T follicular helper cell (primary cell): ENCODE measurements around the gene RTBDN.
"Not testable (repeated sequence)": the region's sequence is repeated elsewhere in the genome, so short reads cannot be mapped to it uniquely, and the experiment has no call there.

Experiments used
- DNase-seq: peaks from one replicate; pipeline ENCODE4 v3.0.0-alpha.2; 2020; ENCODE audit warnings: low read depth

RTBDN gene

GRCh38 chr19:12817810-12818209, 16.6 kb downstream of the RTBDN start:
- not testable (repeated sequence) for DNase-seq

GRCh38 chr19:12817188-12817587, 17.2 kb downstream of the RTBDN start:
- not testable (repeated sequence) for DNase-seq

GRCh38 chr19:12815088-12815487, 19.3 kb downstream of the RTBDN start:
- DNase-seq: no peak

- peak; percentile 80 for DNase-seq
Observed at GRCh38 chr19:12806242-12807081, 27.9 kb downstream of the RTBDN start, which contains the start of gene RNASEH2A. TSS of gene RNASEH2A (plus strand) at chr19:12806584. CDS start at chr19:12806674, 90 bp downstream.

- DNase-seq: no peak
Observed at GRCh38 chr19:12804051-12804450, 30.3 kb downstream of the RTBDN start.

DNA sequence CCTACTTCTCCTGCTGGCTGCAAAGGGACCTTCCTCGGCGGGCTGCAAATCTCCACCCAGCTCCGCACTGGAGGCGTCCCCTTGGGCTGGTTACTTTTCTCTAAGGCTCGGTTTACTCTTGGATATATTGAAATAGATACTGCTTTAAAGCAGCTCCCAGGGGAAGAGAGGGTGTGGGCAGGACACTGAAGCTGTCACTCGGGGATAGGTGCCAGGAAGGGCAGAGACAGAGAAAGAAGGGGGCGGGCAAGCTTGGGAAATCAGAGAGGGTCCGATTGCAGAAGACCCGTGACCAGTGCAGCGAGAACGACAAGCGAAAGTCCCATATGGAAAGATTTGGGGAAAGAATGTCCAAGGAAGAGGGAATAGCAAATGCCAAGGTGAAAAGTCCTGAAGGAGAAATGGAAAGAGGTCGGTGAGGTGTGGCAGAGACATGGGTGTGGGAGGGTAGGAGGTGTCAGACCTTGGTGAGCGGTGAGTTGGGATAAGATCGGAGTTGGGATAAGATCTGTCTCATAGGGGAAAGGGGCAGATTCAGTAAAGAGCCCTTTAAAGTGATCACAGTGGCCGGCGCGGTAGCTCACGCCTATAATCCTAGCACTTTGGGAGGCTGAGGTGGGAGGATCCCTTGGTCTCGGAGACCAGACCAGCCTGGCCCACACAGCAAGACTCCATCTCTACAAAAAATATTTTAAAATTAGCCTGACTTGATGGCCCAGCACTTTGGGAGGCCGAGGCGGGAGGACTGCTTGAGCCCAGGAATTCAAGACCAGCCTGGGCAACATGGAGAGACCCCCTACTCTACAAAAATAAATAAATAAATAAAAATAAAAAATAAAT, 31.9 kb downstream of the RTBDN start:
- no peak for DNase-seq

DNA sequence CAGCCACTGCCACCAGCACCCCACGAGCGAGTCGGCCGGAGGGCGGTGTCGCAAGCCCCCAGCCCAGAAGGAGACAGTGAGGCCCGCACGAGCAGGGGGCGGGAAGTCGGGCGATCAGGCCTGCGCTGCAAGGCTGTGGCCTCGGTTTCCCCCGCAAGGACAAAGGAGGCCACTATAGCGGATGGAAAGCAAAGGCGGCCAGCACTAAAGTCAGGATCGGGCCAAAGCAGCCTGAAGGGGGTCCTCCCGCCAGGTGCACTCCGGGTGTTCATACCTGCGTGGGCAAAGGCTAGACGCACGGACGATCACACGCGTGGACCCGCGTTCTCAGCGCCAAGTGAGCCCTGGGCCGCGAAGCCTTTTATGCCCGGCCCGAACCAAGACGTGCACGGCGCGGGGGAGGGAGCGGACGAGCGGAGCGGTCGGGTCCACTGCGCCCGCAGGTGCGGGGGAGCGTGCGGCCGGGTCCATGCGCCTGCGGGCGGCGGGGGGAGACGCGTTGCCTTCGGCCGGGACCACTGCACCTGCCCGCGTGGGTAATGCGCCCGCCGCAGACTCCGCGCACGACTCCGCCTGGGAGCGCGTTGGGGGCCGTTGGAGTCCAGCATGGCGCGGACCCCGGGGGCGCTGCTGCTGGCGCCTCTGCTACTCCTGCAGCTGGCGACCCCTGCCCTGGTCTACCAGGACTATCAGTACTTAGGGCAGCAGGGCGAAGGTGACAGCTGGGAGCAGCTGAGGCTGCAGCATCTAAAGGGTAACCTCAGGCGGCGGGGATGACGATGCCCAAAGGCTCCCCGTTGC, 32.7 kb downstream of the RTBDN start, which contains the start of the genes PRDX2 and THSD8:
TSS of gene PRDX2 (minus strand) at position 335 of the 801 bp plus-strand sequence. CDS start 539 bp downstream, outside the sequence.
TSS of gene THSD8 (plus strand) at position 604 of the 801 bp plus-strand sequence. CDS start at position 607, 3 bp downstream.
- DNase-seq: no peak

DNA sequence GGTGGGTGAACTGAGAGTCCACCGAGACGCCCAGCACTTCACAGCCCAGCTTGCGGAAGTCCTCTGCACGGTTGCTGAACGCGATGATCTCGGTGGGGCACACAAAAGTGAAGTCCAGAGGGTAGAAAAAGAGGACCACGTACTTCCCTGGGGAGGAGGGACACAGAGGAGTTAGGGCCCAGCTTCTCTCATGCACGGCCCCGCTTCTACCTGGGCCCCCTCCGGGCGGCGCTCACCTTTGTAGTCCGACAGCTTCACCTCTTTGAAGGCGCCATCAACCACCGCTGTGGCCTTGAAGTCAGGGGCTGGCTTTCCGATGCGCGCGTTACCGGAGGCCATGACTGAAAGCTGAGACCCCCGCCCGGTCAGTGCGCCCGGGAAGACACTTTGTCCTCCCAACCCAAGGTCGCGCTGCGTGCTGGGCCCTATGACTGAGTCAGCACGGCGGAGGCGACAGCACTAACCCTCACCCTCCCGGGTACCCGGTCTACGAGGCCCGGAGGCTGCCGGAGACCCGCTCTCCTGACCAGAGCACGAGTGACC, 33.4 kb downstream of the RTBDN start:
- no peak for DNase-seq

GRCh38 chr19:12800466-12800770, 34.0 kb downstream of the RTBDN start:
- no peak for DNase-seq

DNA sequence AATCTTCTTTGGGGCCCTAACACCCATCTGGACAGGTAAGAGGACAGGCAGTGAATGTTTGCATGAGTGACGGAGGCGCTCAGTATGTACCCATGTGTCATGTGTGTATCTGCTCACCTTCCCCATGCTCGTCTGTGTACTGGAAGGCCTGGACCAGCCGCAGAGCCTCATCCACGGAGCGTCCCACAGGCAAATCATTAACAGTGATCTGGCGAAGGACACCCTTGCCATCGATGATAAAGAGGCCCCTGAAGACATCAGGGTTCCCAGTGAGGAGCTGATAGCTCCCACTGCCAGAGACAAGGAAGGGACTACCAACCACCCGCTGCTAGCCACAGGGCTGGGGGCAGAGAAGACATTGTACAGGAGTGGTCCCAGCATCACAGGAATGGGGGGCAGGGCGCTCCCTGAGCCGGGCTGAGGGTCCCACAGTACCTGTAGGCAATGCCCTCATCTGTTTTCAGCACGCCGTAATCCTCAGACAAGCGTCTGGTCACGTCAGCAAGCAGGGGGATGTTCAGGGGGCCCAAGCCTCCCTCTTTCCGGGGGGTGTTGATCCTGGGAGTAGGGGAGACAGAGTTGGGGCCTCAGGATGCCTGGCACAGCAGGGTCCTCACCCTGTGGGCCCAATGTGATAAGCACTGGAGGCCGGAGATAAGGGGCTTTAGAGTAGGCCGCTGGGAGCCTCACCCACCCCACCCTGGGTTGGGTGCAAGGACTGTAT, 34.5 kb downstream of the RTBDN start:
- DNase-seq: no peak

GRCh38 chr19:12797607-12798006, 36.8 kb downstream of the RTBDN start:
- DNase-seq: not testable (repeated sequence)

- no peak for DNase-seq
Observed at GRCh38 chr19:12797141-12797587, 37.2 kb downstream of the RTBDN start.

DNA sequence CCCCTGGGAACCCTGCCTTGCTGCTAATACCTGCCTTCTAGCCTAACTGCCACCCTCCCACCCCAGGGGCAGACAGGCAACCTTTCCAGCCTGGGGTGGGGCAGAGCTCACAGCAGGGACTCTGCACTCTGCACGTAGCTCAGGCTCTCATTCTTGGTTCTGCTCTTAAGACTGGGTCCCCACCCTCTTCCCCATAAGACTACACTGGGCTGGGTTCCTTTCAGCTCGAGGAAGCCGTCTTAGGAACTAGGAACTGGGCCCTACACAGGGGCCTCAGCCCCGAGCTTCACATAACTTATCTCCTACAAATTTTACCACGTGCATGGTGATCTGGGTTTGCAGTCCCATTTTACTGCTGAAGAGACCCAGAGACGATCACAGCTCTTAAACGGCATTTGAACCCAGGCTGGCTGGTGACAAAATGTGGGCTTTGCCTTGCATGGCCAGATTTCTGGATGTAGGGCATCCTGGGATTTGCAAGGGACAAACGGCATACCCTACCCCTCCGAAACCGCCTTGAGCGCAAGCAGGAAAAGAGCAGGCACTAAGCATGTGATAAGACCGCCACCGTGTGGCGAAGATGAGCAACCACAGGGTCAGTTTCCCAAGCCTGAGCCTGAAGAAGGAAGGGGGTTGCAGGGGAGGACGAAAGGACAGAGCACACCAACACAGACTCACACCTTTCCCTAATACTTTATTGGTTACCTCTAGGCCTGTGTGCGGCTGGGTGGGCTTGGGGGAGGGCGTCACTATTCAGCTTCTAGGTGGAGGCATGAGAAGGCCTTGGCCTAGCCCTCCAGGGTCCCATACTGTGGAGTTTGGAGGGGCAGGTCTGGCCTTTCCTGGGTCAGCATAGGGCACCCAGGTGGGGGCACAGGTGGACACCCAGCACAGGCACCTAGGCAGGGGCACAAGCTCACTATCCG, 38.0 kb downstream of the RTBDN start:
- peak; percentile 63 for DNase-seq

DNA sequence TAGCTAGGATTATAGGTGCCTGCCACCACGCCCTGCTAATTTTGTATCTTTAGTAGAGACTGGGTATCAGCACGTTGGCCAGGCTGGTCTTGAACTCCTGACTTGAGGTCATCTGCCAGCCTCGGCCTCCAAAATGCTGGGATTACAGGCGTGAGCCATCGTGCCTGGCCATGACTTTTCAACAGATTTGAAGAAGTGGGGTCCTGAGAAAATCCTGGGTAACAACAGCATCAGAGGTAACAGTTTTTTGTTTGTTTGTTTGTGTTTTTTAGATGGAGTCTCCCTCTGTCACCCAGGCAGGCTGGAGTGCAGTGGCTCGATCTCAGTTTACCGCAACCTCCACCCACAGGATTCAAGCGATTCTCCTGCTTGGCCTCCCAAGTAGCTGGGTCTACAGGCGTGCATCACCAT, 39.4 kb downstream of the RTBDN start:
- DNase-seq: no peak

GRCh38 chr19:12794196-12794941, 40.0 kb downstream of the RTBDN start:
- no peak for DNase-seq

- DNase-seq: peak; percentile 90
Observed at GRCh38 chr19:12793290-12794195, 40.8 kb downstream of the RTBDN start.

- no peak for DNase-seq
Observed at GRCh38 chr19:12792853-12793289, 41.5 kb downstream of the RTBDN start.
